T-helper 1 cell treated with Interleukin-12 subunit alpha and Interleukin-12 subunit beta and Interleukin-4 antibody, amounts not matched to agents 30 ng/mL and 1 ng/mL, for 36 hours (primary cell): Measurements from ENCODE around the gene RELN. TPM values are rescaled to one million over a fixed set of nuclear protein-coding genes. Genes with fewer than 3 reads are reported as not detected.
"Not testable (repeated sequence)": the region's sequence is repeated elsewhere in the genome, so short reads cannot be mapped to it uniquely, and the experiment has no call there.

Experiments
- intact Hi-C: fragments of 100-400 bp; cut with micrococcal nuclease; formaldehyde crosslinking; loops from one replicate; pipeline ENCODE4 v1.15.1; 2024
- total RNA-seq: library from RNA; stranded (reverse); gene quantifications from 2 replicates; pipeline ENCODE4 v1.2.3, GENCODE V29; 2022

The RELN gene
- total RNA-seq, 1 donor from 2014 or later = not detected

- intact Hi-C loops = no loop called here
Measured at GRCh38 chr7:103854611-103855010, 134.8 kb downstream of the RELN start.

DNA sequence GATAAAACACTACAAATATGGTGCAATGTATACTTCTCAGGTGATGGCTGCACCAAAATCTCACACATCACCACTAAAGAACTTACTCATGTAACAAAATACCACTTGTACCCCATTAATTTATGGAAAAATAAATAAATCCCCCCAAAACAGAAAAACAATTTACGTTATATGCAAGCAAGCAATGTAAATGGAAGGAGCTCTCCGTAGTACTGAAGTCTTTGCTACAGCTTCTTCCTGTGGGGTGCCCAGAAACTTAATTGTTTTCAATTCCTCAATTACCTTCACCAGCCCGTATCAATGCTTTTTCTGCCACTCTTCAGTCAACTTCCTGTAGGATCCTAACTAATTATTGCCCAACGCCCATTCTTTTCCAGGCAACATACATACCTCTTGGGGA is 138.1 kb downstream of the RELN start:
- intact Hi-C loops = no loop called here

DNA sequence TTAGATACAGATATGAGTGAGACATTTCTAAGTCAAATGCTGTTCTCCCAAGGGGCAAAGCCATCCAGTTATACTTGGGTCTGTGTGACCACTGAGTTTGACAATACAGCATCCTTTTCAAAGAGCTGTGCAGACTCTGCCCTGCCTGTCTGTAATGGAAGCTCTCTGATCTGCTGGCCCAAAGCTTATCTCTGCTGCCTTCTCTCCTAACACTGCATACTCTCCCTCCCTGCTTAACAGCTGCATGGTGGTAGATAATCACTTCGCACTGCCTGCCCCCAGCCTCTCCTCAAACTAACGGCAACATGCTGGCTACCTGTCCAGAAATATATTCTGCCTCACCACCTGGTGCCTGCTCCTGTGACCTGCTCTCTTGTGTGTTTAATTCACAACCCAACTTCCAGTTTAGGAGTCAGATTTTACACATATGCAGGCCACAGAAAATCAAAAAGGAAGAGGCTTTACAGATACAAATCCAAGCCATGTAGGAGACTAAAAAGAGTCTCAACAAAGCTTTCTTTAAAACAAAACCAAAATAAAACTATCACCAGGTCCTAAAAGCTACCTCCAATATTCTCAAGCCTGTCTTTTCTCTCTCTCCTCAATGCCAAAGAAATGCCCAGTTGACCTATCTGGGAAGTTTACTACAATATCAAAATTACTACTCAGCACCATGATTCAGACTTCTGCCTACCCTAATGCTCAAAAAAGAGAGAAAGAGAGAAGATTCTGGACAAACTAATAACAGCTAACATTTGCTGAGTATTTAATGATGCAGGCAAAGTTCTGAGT is 145.6 kb downstream of the RELN start:
- intact Hi-C loops = no loop called here

DNA sequence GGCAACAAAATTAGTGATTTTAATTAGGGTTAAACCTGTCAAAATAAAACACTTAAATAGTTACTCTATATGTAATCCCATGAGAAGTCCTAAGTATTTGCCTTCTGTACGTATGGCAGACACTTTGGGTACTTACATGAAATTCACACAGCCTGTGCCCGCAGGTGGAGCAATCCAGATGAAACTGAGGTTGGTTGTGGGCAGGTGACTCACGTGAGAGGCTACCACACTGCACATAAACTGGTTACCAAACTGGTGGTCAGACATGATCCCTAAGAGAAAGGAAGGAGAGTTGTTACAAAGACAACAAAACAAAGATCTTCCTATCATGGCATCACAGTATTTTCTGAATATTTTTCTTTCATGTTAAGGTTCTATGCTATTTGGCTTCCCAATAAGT is 156.1 kb downstream of the RELN start:
- intact Hi-C loops = no loop called here

GRCh38 chr7:103832438-103832837 is 157.0 kb downstream of the RELN start:
- intact Hi-C loops = no loop called here

- intact Hi-C loops = no loop called here
Measured at GRCh38 chr7:103824251-103824650, 165.2 kb downstream of the RELN start.

DNA sequence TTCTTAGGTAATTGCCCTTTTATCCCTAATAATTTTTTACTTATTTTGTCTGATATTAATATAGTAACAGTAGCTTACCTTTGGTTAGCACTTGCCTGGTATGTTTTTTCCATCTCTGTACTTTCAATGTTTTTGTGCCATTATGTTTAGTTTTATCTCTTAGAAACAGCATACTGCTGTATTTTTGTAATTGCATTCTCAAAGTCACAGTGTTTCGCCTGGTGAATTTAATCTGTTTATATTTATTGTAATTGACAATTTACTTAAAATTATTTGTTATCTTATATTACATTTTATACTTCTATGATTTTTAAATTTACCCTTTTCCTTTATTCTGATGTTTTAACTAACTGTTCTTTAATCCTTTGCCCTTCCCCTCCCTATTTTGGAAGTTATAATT is 166.4 kb downstream of the RELN start:
- intact Hi-C loops = no loop called here

DNA sequence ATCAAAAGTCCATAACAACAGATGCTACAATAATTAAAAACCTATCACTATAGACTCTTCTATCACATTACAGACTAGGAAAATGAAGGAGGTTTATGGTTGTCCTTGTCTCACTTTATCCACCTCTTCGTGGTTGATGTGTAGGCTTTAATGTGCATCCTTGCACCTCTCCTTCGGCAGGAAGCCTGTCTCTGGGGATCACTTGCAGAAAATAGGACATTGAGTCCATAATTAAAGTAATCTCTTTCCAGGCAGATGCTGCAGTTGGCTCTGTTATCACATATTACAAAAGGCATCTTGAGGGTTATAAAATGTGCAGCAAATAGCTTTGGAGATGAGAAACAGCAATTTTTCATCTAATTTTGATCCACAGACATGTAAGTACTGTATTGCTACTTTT is 168.4 kb downstream of the RELN start:
- intact Hi-C loops = no loop called here

DNA sequence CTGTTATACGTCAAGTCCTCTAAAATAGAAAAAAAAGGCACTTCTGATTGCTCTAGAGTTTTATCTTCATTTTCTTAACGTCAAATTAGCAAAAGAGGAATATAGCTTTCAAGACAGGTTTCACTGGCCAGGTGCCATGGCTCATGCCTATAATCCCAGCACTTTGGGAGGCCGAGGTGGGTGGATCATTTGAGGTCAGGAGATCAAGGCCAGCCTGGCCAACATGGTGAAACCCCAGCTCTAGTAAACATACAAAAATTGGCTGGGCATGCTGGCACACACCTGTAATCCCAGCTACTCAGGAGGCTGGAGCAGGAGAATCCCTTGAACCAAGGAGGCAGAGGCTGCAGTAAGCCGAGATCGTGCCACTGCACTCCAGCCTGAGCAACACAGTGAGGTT is 173.5 kb downstream of the RELN start:
- intact Hi-C loops = not testable (repeated sequence)

- intact Hi-C loops = no loop called here
Measured at GRCh38 chr7:103813970-103814369, 175.5 kb downstream of the RELN start.

DNA sequence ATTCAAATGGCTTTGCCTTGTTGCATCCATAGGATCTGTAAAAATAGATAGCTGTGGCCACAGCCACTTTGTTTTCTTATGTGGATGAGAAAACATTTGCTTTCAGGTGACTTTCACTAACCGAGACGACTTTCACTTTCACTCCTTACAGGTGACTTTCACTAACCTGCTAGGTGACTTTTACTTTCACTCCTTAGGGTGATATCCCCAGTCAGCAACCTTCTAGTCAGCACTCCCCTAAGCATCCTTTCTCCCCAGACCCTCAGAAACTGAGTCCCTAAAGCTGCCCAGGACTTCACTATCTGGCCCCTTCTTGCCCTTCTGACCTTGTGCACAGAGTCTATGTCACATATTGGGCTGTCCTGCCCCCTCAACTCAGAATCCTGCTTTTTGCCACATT is 177.5 kb downstream of the RELN start:
- intact Hi-C loops = no loop called here

DNA sequence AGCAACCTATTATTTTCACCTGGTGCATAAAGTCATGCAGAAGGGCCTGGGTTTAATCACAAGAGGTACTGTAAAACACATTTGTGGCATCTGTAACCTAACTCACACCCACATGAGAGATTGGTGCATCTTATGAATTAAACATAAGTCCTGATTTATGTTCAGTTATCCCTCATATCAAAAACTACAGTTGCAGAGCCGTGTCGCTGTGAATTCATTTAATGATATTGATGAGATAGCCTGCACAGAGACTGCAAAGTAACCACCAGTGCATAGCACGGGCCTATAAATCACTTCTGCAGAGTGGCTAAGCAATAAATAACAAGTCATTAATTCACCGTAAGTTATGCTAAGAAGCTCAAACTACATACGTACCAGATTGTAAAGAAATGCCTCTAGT is 178.2 kb downstream of the RELN start:
- intact Hi-C loops = no loop called here

- intact Hi-C loops = no loop called here
Measured at GRCh38 chr7:103810112-103810744, 179.2 kb downstream of the RELN start.

DNA sequence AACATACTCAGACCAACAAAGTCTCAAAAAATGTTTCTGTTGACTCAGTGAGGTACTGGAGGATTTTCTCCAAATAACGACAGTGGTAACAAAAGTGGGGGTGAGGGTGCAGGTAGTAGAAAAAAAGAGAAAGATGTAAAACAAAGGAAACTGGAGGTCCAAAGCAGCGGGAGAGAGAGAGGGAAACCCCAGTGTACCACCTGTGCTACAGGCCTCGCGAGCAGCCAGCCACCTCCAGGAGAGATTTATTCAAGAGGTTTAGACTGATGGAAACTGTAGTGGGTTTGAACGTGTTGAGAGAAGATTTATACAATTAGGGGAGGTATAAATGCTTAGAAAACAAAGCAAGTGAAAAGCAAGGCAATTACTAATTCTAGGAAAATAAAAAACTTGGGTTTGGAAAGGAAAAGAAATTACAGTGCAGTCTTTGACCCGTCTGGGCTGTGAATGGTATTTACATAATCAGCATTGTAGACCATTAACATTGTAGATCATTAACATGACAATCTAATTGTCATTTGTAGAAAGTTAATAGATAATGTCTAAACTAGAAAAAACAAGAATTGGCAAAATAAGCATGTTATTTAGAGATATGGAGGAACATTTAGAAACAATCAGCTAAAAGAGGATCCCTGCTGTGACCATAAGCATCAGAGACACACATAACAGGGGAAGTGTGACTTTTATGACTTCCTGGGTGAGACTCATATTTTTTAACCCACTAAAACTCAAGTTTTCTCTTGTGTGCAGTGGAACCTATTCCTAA is 180.0 kb downstream of the RELN start:
- intact Hi-C loops = no loop called here

- intact Hi-C loops = no loop called here
Measured at GRCh38 chr7:103805346-103805745, 184.1 kb downstream of the RELN start.

DNA sequence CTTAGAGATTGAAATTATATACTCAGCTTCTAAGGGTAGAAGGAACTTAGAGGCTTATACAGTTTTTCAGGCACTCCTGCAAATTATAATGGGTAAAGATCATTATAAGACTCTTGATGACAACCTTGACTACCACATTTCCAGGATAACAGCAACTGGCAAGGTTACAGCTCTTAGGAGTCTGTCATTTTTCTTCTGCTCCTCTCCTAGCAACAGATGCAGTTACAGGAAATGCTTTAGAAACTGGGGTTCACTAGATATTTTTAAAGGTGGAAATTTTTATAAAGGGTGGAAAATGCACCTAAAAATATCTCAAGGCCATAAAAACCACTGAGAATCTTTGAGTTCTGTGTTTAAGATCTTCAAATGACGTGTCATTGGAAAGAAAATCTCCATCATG is 185.8 kb downstream of the RELN start:
- intact Hi-C loops = no loop called here

GRCh38 chr7:103799298-103799697 is 190.2 kb downstream of the RELN start:
- intact Hi-C loops = no loop called here

- intact Hi-C loops = no loop called here
Measured at GRCh38 chr7:103797647-103798307, 191.7 kb downstream of the RELN start.

DNA sequence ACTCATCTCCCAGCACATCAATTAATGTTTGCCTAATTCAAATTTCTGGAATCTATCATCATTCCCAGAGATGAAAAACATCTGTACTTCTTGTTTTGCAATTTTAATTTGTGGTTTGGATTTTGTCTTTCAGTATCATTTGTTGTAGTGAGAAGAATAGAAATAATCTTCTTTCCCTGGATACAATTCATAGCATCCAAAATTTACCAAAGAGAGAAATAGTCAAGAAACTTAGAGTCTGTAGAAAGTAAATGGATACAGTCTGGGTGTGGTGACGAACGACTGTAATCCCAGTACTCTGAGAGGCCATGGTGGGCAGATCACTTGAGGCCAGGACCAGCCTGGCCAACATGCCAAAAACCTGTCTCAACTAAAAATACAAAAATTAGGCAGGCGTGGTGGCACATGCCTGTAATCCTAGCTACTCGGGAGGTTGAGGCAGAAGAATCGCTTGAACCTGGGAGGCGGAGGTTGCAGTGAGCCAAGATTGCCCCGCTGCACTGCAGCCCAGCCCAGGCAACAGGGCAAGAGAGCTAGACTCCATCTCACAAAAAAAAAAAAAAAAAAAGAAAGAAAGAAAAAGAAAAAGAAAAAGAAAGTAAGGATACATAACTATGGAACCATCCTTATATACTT is 193.0 kb downstream of the RELN start:
- intact Hi-C loops = no loop called here

DNA sequence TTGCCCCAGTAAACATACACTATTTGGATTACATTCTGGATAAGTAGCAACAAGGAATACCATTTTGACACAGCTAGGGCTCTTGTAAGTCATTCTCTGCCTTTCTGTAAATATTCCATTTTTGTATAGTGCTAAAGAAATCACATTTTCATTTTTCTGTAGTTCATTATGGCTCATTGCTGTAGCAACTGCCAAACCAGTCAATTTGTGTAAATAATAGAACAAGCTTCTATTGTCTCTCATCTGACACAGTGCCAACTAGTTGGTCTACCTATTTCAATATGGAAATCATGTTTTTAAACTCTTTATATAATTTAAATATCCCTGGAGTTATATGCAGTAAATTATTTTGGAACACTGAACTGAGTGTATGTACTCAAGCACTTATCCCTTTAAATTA is 193.7 kb downstream of the RELN start:
- intact Hi-C loops = no loop called here

DNA sequence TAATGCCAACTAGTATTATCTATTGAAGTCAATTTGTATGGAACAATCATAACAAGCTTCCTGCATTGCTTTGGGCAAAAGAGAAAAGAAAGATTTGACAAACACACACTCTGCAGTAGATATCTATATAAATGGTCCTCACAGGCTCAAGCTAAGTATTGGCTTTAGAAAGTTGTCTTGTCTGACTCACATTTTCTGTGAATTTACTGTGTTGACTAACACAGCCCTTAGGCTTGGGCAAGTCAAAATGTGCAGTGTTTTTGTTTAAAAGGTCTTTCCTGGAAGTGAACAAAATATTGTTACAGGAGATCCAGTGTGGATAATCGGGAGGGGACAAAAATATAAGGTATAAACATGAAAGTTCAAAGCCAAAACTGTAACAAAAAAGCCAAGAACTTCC is 194.4 kb downstream of the RELN start:
- intact Hi-C loops = no loop called here
